K562 (cell line): Measurements from ENCODE around the gene EMC8. TPM values are rescaled to one million over a fixed set of nuclear protein-coding genes. Genes with fewer than 3 reads are reported as not detected.

Source experiments
- ATAC-seq: fragments of 200-7000 bp; cut with Tn5 transposase; 3 replicates; pipeline ENCODE4 v1.9.1; 2020; ENCODE audit warnings: moderate library complexity
- BruUV-seq: library from RNA; stranded (reverse); fragments of 400-500 nt; replicated peaks from 2 replicates; lab custom pipeline; 2021; lab: Mats Ljungman, UMichigan
- CTCF ChIA-PET: fragments of 300-600 bp; formaldehyde crosslinking; extraction: SDS; loops from one replicate; lab custom pipeline; 2021; ENCODE audit warnings: low intra/inter-chr PET ratio; lab: Yijun Ruan, JAX
- POLR2A ChIA-PET: fragments of 300-600, 350-650 bp; sonication (Branson Sonifier 250); formaldehyde crosslinking; extraction: SDS; loops from one replicate; lab custom pipeline; 2021; ENCODE audit warnings: antibody characterized with exemption, inconsistent platforms; lab: Yijun Ruan, JAX
- DNase-seq, 4 experiments: peaks; one replicate each; pipeline versions ENCODE4 v3.0.0 to v3.0.0-alpha.2; 2011 to 2018; ENCODE audit warnings: low spot score in 3 of 4, mixed read lengths in 3 of 4; ENCODE audit errors: extremely low read depth in 1 of 4
- FAIRE-seq: peaks from 2 replicates; lab custom pipeline; 2011; peaks lifted over from hg19 to GRCh38; lab: Jason Lieb, UNC
- H2AFZ ChIP-seq: 2 replicates; pipeline ENCODE4 v1.6.0; 2011; ENCODE audit warnings: low read depth, low read length, control low read depth, inconsistent platforms
- H3K27ac ChIP-seq: fragments of 200-600 bp; 3 replicates; pipeline ENCODE4 v1.8.0; 2011; ENCODE audit warnings: low read depth, mild to moderate bottlenecking, control low read depth, inconsistent platforms, low read length, moderate library complexity, mixed read lengths; ENCODE audit errors: extremely low read depth
- H3K27me3 ChIP-seq, 2 experiments: fragments of 300-600 bp in 1 of 2; 2 replicates in 1 of 2; 3 replicates in 1 of 2; pipeline versions ENCODE4 v1.6.0 to v1.8.0; 2011; ENCODE audit warnings: inconsistent platforms in 2 of 2, low read length in 2 of 2, mild to moderate bottlenecking in 1 of 2, mixed read lengths in 1 of 2, moderate library complexity in 1 of 2; ENCODE audit not compliant: control insufficient read depth in 2 of 2, insufficient read depth in 2 of 2
- H3K36me3 ChIP-seq: fragments of 300-600 bp; 3 replicates; pipeline ENCODE4 v1.8.0; 2011; ENCODE audit warnings: mild to moderate bottlenecking, low read length, inconsistent platforms; ENCODE audit not compliant: control insufficient read depth, insufficient read depth
- H3K4me1 ChIP-seq, 2 experiments: fragments of 200-600 bp in 1 of 2; replicated peaks in 1 of 2; 2 replicates in 1 of 2; 3 replicates in 1 of 2; pipeline versions ENCODE4 v1.5.1 to v1.8.0; 2011; ENCODE audit warnings: inconsistent platforms in 2 of 2, low read length in 2 of 2, mild to moderate bottlenecking in 1 of 2, mixed read lengths in 1 of 2, moderate library complexity in 1 of 2; ENCODE audit not compliant: control insufficient read depth in 2 of 2, insufficient read depth in 2 of 2
- H3K4me2 ChIP-seq: 2 replicates; pipeline ENCODE4 v1.6.1; 2011; ENCODE audit warnings: low read length, control low read depth, inconsistent platforms, mixed read lengths; ENCODE audit not compliant: insufficient read depth
- H3K4me3 ChIP-seq: fragments of 200-600 bp; sonication (generic), shearing (Covaris generic); 2 replicates; pipeline ENCODE4 v1.5.1; 2016; ENCODE audit warnings: control low read depth, inconsistent platforms
- H3K79me2 ChIP-seq: fragments of 200-600 bp; 3 replicates; pipeline ENCODE4 v1.8.0; 2011; ENCODE audit warnings: low read length, inconsistent platforms; ENCODE audit not compliant: control insufficient read depth, insufficient read depth
- H3K9ac ChIP-seq, 2 experiments: 2 replicates each; pipeline versions ENCODE4 v1.6.0 to v1.6.1; 2011; ENCODE audit warnings: low read depth in 2 of 2, low read length in 2 of 2, control low read depth in 1 of 2, inconsistent platforms in 1 of 2, mild to moderate bottlenecking in 1 of 2, mixed read lengths in 1 of 2; ENCODE audit not compliant: insufficient read depth in 1 of 2
- H3K9me1 ChIP-seq: one replicate; pipeline ENCODE4 v1.6.0; 2011; ENCODE audit warnings: inconsistent platforms, mild to moderate bottlenecking, low read length, moderate library complexity; ENCODE audit not compliant: control insufficient read depth, insufficient read depth
- H3K9me3 ChIP-seq: replicated peaks from 2 replicates; pipeline ENCODE4 v1.5.1; 2011; ENCODE audit warnings: low read depth, low read length, inconsistent platforms; ENCODE audit not compliant: control insufficient read depth, insufficient read depth
- H4K20me1 ChIP-seq: replicated peaks from 2 replicates; pipeline ENCODE4 v1.6.1; 2011; ENCODE audit warnings: low read length, inconsistent platforms, mixed read lengths; ENCODE audit not compliant: control insufficient read depth, insufficient read depth
- ARHGAP35 ChIP-seq: fragments of 450-650 bp; IDR thresholded peaks from 2 replicates; pipeline ENCODE4 v1.6.1; 2018; ENCODE audit not compliant: partially characterized antibody
- CUX1 ChIP-seq: fragments of 200-800 bp; sonication (Bioruptor generic); IDR thresholded peaks from 2 replicates; pipeline ENCODE4 v1.6.1; 2016; ENCODE audit warnings: missing genetic modification characterization, missing compliant biosample characterization
- DMBX1 ChIP-seq: fragments of 250-450 bp; sonication (Bioruptor Pico); IDR thresholded peaks from 2 replicates; pipeline ENCODE4 v1.8.0; 2022; ENCODE audit warnings: inconsistent platforms, mild to moderate bottlenecking, moderate library complexity, borderline replicate concordance
- GTF2F1 ChIP-seq: IDR thresholded peaks from 2 replicates; pipeline ENCODE4 v1.6.1; 2011; ENCODE audit warnings: low read depth, low read length, improper control_type of control experiment
- L3MBTL2 ChIP-seq: fragments of 450-650 bp; IDR thresholded peaks from 2 replicates; pipeline ENCODE4 v1.6.1; 2016; ENCODE audit warnings: mild to moderate bottlenecking, moderate library complexity
- MAZ ChIP-seq, 2 experiments: fragments of 450-650 bp in 1 of 2; sonication (generic) in 1 of 2; formaldehyde crosslinking; IDR thresholded peaks in 1 of 2; conservative IDR thresholded peaks in 1 of 2; 2 replicates each; pipeline versions ENCODE4 v1.4.0 to v1.5.0; 2020; ENCODE audit warnings: mild to moderate bottlenecking in 1 of 2, missing genetic modification reagents in 1 of 2
- MTA3 ChIP-seq: fragments of 450-650 bp; formaldehyde crosslinking; IDR thresholded peaks from 2 replicates; pipeline ENCODE4 v1.6.1; 2017; ENCODE audit warnings: mild to moderate bottlenecking, borderline replicate concordance
- RBM39 ChIP-seq: fragments of 200-400 bp; formaldehyde crosslinking; optimal IDR thresholded peaks from 2 replicates; pipeline ENCODE3; 2018; ENCODE audit warnings: low read depth, low read length
- SNAPC5 ChIP-seq: fragments of 250-450 bp; sonication (Bioruptor Pico); IDR thresholded peaks from 2 replicates; pipeline ENCODE4 v1.8.0; 2021; ENCODE audit warnings: moderate library complexity, mild to moderate bottlenecking, inconsistent platforms
- SP2 ChIP-seq: IDR thresholded peaks from 2 replicates; pipeline ENCODE4 v1.6.1; 2011; ENCODE audit warnings: mild to moderate bottlenecking, low read depth, low read length, moderate library complexity; ENCODE audit not compliant: poor library complexity, severe bottlenecking; ENCODE audit errors: extremely low read depth
- TEAD4 ChIP-seq, 2 experiments: sonication (generic) in 1 of 2; formaldehyde crosslinking in 1 of 2; IDR thresholded peaks; 2 replicates each; pipeline versions ENCODE4 v1.6.1 to v1.8.0; 2012 to 2022; ENCODE audit warnings: borderline replicate concordance in 1 of 2, inconsistent platforms in 1 of 2, low read length in 1 of 2, mild to moderate bottlenecking in 1 of 2, missing genetic modification reagents in 1 of 2
- USF1 ChIP-seq: sonication (generic); formaldehyde crosslinking; IDR thresholded peaks from 2 replicates; pipeline ENCODE4 v1.9.0; 2022; ENCODE audit warnings: mild to moderate bottlenecking, missing genetic modification reagents
- ZNF551 ChIP-seq: fragments of 250-450 bp; sonication (Bioruptor Pico); IDR thresholded peaks from 2 replicates; pipeline ENCODE4 v1.5.0; 2021; ENCODE audit warnings: mild to moderate bottlenecking, moderate library complexity
- WGBS: fragments of 100-300 bp; shearing (Covaris generic); methylation state at CpG from one replicate; pipeline ENCODE4 v1.1.6; 2016; ENCODE audit warnings: low coverage, mixed read lengths; ENCODE audit not compliant: insufficient coverage; ENCODE audit errors: missing lambda C conversion rate; 5-methylcytosine and 5-hydroxymethylcytosine counted together
- in situ Hi-C: fragments of 300-500 bp; cut with MboI; formaldehyde crosslinking; loops from 4 replicates; pipeline ENCODE4 v1.15.0; 2018; ENCODE audit warnings: inconsistent platforms, mixed read lengths
- intact Hi-C: fragments of 100-400 bp; cut with micrococcal nuclease; formaldehyde crosslinking; loops from 2 replicates; pipeline ENCODE4 v1.14.2; 2022
- polyA plus RNA-seq, 8 experiments: library from polyadenylated mRNA; depleted of rRNA in 4 of 8; stranded (reverse) in 5 of 8; unstranded in 3 of 8; fragments of >200 nt; fragmentation: Nextera tagmentation in 2 of 8; fragmentation: Illumina TruSeq in 1 of 8; extraction: Ambion mirVana in 2 of 8; extraction: Trizol in 1 of 8; gene quantifications; 2 replicates each; pipeline versions ENCODE4 v1.2.1 to v1.2.3, GENCODE V29; 2011 to 2014; ENCODE audit warnings: inconsistent platforms in 1 of 8, missing spikeins in 1 of 8
- total RNA-seq, 7 experiments: library from RNA; depleted of rRNA in 6 of 7; stranded (reverse); fragments of >200 nt in 6 of 7; fragmentation: Illumina TruSeq in 2 of 7; extraction: Trizol in 2 of 7; gene quantifications; 2 replicates each; pipeline versions ENCODE4 v1.2.1 to v1.2.3, GENCODE V29; 2011 to 2021; ENCODE audit warnings: low replicate concordance in 1 of 7

EMC8 gene
- total and polyA plus RNA-seq, 9 of the 15 experiments (the other 6 are each of a cell fraction or from before 2014, with no cell fraction given): 11.4 to 81.8 (median 48.6) TPM

GRCh38 chr16:85833219-85833920 is 34.0 kb upstream of the EMC8 start (continued):
- no peak for TF ChIP-seq SP2
- TF ChIP-seq DMBX1 (CRISPR knock-in tag): no peak
- TF ChIP-seq ZNF551 (CRISPR knock-in tag): no peak

GRCh38 chr16:85832570-85833218 is 33.4 kb upstream of the EMC8 start:
- no TSS peak for BruUV-seq
- H2AFZ ChIP-seq: no peak overlapping the region
- FAIRE-seq: no peak
- ATAC-seq: no peak
- no peak overlapping the region for H3K27ac ChIP-seq
- H3K79me2 ChIP-seq: no peaks in the 10 kb centered on the region
- H3K9ac ChIP-seq: no peak overlapping the region
- no peak overlapping the region for H3K4me2 ChIP-seq
- no peak overlapping the region for H3K4me3 ChIP-seq
- peaks cover 25 to 52% of the 10 kb centered on the region in 2 experiments for H3K27me3 ChIP-seq
- H3K9me3 ChIP-seq: no peaks in the 10 kb centered on the region
- H3K9me1 ChIP-seq: no peaks in the 10 kb centered on the region
- no peaks in the 10 kb centered on the region for H3K36me3 ChIP-seq
- H4K20me1 ChIP-seq: 0 out of 2 replicates have a peak, but pooled peaks cover 3% of the 10 kb centered on the region
- CTCF ChIA-PET: no interaction called here
- in situ Hi-C loops (no loop called here), intact Hi-C loops (no loop called here)
- DNase-seq: no peak
- H3K4me1 ChIP-seq: 0 out of 5 replicates have a peak, but pooled peaks cover 0 to 5% of the 10 kb centered on the region in 2 experiments
- POLR2A ChIA-PET: no interaction called here
- 4% methylated on average over 21 of the region's 21 CpGs for WGBS
- no peak for TF ChIP-seq ARHGAP35
- TF ChIP-seq MAZ (CRISPR knock-in tag; conservative IDR thresholded peaks at IDR 0.05 in 1 of 2, IDR thresholded peaks at IDR 0.05 in 1 of 2): no peak
- TF ChIP-seq USF1 (CRISPR knock-in tag): no peak
- TF ChIP-seq SNAPC5 (CRISPR knock-in tag): no peak
- no peak for TF ChIP-seq TEAD4 (IDR thresholded peaks at IDR 0.05; ENCODE audit: low read length)
- no peak for TF ChIP-seq TEAD4 (CRISPR knock-in tag; IDR thresholded peaks at IDR 0.05; ENCODE audit: borderline replicate concordance)
- TF ChIP-seq MTA3: no peak
- TF ChIP-seq GTF2F1: no peak
- TF ChIP-seq CUX1 (CRISPR knock-in tag): no peak
- TF ChIP-seq L3MBTL2: no peak
- no peak for TF ChIP-seq RBM39
